ENCODE data around the gene PKMYT1. TPM values are rescaled to one million over a fixed set of nuclear protein-coding genes. Genes with fewer than 3 reads are reported as not detected.
A peak's percentile ranks its signal among the peaks of the same experiment; 100 is the strongest.
"Not testable (repeated sequence)": the region's sequence is repeated elsewhere in the genome, so short reads cannot be mapped to it uniquely, and the experiment has no call there.

The PKMYT1 gene
- total RNA-seq, 2 donors from 2014 or later: 0.97 to 2.9 TPM

DNA sequence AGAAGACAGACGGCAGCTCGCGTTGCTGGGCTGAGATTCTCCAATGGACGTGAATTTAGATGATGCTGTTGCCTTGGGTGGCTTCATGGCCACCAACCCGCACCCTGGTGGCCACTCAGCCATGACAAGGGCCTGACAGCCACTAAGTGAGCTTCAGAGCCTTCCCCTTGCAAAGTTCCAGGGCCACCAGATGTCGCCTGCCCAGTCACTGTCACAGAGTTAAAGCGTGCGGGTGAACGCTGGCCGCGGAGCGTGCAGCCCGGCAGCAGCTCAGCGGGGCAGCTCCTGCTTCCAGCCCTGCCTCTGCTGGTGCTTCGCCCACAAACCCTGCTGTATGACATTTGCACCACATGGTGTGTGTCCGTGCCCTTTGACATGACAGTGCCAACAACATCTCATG lies 29.5 kb downstream of the PKMYT1 start:
- DNase-seq (no peak), ATAC-seq (no peak)
- intact Hi-C loops (cut with DNase I): no loop called here

DNA sequence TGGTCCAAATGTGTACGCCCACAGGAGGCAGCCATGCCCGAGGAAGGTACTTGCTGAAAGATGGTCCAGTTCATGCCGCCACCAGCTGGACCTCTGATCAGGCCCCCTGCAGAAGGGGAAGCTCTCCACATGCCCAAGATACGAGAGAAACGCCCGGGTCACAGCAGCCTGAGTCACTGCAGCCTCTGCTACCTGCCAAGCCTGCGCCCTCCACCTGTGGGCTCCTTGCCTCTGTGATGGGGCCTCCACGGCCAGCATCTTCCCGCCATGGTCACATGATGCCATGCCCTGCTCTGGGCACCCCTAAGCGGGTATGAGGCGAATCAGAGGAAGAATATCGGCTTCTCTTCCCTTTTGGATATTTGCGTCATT lies 29.9 kb downstream of the PKMYT1 start:
- DNase-seq: no peak
- intact Hi-C loops (cut with DNase I): no loop called here

DNA sequence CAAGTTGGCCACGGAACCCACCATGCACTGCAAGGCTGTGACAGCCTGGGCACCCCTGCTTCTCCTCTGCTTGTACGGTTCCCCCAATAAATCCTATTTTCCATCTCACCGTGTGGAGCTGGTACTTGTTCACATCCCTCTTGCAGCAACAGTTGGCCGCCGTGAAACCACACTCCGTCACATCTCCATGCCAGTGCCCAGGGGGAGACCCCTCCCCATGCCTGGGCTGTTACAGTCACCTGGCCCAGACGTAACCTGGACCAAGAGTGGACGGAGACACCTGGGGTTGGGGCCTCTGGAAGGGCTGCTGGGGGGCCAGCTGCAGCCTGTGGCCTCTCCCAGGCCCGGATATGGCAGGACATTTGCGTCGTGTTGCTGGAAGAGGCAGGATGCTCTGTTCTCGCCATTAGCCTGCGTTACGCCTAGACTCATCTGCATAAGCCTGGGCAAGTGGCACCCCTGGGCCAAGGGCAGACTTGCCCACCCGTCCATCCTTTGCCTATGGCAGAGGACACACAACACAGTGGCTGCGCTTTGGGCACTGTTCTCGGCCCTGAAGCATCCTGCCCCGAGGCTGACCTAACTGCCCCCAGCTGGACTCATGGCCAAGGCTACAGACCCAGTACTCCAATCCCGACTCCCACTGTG lies 30.4 kb downstream of the PKMYT1 start:
- DNase-seq: no peak
- ATAC-seq: no peak
- intact Hi-C loops (cut with DNase I): no loop called here

More for the DNA sequence above, 29.9 kb downstream of the PKMYT1 start:
- ATAC-seq: no peak

DNA sequence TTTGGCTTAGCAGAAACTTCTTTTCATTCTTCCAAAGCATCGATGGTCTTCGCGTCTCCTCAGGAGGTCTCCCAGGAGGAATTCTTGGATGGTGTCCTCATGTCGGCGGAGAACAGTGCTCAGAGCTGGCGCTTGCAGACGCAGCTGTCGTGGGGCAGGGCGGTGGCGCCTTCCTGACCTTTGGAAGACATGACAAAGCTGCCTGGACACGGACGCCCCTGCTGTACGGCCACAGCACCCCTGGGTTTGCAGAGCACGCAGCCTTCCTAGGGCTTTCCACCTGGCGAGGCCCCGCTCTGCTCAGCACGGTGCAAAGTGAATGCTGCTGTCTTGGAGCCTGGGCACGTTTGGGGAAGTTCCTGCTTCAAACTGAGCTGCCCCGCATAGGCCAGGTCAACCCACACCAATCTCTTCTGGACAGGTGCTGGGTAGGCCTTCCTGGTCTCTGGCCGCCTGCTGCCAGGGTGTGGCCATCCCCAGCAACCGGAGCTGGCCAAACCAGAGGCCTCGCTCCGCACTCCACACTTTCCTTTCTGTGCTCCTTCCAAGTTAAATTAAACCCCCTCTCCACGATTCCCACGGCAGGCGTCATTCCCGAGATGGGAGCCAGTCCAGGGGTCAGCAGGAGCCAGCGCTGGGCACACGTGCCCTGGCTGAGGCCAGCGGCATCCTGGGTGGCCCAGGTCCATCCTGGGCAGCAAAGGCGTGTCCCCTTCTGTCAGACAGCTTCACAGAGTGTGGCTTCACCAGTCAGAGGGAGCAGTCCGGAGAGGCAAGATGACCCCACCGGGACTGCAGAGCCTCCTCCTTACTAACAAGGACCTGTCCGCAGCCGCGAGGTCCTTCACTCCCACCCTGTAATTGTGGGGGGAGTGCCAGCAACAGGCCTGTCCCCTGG lies 31.2 kb downstream of the PKMYT1 start:
- ATAC-seq (no peak), DNase-seq (no peak)
- intact Hi-C loops (cut with DNase I): no loop called here

DNA sequence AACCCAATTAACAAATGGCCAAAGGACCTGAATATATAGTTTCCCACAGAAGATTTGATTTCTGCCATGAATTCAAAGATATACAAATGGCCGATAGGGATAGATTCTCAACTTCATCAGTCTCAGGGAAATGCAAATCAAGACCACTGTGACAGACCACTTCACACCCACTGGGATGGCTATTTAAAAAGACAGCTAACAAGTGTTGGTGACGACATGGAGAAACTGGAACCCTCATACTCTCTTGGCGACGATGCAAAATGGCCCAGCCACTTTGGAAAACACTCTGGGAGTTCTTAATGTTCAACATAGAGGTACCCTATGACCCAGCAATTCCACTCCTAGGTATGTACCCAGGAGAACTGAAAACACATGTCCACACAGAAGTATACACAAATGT lies 33.6 kb downstream of the PKMYT1 start:
- DNase-seq (no peak), ATAC-seq (no peak)
- intact Hi-C loops (cut with DNase I): no loop called here

DNA sequence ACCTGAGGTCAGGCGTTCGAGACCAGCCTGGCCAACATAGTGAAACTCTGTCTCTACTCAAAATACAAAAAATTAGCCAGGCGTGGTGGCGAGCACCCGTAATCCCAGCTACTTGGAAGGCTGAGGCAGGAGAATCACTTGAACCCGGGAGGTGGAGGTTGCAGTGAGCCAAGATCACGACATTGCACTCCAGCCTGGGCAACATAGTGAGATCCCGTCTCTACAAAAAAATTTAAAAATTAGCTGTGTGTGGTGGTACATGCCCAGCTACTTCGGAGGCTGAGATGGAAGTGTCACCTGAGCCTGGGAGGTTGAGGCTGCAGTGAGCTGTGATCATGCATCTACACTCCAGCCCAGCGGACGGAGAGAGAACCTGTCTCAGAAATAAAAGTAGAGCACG lies 36.5 kb downstream of the PKMYT1 start:
- intact Hi-C loops (cut with DNase I); ATAC-seq; DNase-seq: not testable (repeated sequence)

DNA sequence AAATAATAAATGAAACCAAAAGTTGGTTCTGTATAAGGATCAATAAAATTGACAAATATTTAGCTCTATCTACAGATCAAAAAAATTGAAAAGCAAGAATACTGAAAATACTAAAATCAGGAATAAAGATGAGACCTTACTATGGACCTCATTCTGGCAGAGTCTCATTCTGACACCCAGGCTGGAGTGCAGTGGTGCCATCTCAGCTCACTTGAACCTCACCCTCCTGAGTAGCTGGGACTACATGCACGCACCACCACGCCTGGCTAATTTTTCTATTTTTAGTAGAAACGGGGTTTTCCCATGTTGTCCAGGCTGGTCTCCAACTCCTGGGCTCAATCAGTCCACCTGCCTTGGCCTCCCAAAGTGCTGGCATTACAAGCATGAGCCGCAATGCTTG lies 38.2 kb downstream of the PKMYT1 start:
- ATAC-seq (no peak), DNase-seq (no peak)
- intact Hi-C loops (cut with DNase I): no loop called here

DNA sequence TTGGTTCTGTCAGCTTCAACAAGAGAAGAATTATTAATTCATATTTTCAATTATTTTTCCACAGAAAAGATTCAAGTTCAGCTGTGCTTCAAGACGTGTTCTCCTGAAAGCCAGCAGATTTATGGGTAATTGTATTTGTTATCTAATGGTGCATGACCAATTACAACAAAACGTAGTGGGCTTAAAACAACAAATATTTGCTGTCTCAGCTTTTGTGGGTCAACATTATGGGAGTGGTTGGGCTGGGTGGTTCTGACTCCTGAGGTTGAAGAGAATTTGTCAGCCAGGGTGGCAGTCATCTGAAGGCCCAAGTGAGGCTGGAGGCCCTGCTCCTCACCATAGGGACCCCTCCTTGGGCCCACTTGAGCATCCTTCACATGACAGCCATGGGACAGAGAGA lies 40.3 kb downstream of the PKMYT1 start:
- ATAC-seq (no peak), DNase-seq (no peak)
- intact Hi-C loops (cut with DNase I): no loop called here

DNA sequence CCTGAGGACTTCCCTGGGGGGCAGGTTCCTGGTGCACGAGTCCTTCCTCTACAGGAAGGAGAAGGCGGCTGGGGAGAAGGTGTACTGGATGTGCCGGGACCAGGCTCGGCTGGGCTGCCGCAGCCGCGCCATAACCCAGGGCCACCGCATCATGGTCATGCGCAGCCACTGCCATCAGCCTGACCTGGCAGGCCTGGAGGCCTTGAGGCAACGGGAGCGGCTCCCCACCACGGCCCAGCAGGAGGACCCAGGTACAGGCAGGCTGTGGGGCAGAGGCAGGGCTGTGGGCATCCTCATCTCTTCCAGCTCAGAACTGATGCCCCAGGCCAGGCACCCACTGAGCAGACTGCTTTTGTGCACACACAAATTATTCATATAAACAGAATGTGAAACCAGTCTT lies 42.0 kb downstream of the PKMYT1 start:
- intact Hi-C loops (cut with DNase I): no loop called here
- no peak for DNase-seq
- ATAC-seq: no peak

DNA sequence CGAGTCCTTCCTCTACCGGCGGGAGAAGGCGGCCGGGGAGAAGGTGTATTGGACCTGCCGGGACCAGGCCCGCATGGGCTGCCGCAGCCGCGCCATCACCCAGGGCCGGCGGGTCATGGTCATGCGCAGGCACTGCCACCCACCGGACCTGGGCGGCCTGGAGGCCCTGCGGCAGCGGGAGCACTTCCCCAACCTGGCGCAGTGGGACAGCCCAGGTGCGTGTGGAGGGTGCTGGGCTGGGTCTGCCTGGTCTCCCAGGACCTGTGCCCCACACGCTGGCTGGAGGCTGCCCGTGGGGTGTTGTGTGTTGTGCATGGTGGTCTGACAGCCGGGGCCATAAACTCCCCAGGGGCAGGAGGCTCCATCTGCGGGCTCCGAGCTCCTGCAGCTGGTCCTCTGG lies 43.1 kb downstream of the PKMYT1 start:
- no peak for ATAC-seq
- DNase-seq: no peak
- intact Hi-C loops (cut with DNase I): no loop called here

DNA sequence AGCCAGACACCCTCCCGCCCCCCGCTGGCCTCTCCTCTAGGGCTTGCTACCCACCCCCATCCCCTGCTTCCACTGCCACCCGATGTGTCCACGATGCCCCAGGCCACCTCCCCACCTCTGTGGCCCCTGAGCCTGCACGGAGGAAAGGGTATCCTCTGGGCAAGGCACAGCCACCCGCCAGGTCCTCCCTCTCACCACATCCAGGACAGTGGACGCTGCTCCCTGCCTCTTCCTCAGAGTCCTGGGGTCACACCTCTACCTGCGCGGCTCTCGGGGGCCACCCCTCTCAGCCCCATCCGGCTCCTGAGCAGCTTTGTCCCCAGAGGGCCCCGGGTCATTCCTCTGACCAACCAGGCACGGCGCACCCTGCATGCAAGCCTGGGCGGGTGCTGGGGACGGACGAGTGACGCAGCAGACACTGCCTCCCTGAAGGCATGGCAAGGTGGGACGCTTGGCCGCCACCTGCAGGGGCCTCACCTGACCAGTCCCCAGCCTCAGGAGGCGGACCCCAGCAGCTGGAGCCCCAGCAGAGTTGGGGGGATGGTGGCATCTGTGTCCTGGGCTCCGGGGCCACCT lies 43.7 kb downstream of the PKMYT1 start:
- intact Hi-C loops (cut with DNase I): no loop called here
- ATAC-seq: peak in 1 of 2 donors; percentile 8
- DNase-seq: no peak

DNA sequence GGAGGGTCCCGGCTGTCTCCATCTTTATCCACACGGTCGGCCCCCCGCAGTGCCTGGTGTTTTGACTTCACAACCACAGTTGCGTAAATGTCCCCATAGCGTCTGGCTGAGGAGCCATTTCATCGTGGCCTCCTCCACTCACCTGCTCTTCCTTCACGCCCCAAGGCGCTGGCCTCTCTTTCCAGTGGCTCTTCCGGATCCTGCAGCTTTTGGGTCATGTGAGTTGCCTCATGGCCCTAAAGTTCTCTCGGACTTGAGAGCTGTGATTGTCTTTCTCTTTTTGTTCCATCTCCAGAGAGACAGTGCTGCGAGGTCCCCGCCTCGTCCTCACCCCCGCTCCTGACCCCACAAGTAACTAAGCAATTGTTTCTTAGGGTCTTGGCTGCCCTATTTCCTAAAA lies 45.8 kb downstream of the PKMYT1 start:
- intact Hi-C loops (cut with DNase I): no loop called here
- ATAC-seq: no peak
- no peak for DNase-seq

DNA sequence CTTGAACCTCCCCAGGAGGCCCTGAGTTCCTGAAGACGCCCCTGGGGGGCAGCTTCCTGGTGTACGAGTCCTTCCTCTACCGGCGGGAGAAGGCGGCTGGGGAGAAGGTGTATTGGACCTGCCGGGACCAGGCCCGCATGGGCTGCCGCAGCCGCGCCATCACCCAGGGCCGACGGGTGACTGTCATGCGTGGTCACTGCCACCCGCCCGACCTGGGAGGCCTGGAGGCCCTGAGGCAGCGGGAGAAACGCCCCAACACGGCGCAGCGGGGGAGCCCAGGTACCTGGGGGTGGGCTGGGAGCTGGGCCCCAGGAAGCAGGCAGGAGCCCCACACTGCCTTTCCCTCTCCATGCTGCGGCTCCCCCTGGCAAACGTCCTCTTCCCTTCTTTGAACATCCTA lies 46.5 kb downstream of the PKMYT1 start:
- intact Hi-C loops (cut with DNase I): no loop called here
- DNase-seq (no peak), ATAC-seq (no peak)

DNA sequence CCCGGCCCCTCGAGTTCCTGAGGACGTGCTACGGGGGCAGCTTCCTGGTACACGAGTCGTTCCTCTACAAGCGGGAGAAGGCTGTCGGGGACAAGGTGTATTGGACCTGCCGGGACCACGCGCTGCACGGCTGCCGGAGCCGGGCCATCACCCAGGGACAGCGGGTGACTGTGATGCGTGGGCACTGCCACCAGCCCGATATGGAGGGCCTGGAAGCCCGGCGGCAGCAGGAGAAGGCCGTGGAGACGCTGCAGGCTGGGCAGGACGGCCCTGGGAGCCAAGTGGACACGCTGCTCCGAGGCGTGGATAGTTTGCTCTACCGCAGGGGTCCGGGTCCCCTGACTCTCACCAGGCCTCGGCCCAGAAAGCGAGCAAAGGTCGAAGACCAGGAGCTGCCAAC lies 47.1 kb downstream of the PKMYT1 start:
- no peak for DNase-seq
- no peak for ATAC-seq
- intact Hi-C loops (cut with DNase I): no loop called here

DNA sequence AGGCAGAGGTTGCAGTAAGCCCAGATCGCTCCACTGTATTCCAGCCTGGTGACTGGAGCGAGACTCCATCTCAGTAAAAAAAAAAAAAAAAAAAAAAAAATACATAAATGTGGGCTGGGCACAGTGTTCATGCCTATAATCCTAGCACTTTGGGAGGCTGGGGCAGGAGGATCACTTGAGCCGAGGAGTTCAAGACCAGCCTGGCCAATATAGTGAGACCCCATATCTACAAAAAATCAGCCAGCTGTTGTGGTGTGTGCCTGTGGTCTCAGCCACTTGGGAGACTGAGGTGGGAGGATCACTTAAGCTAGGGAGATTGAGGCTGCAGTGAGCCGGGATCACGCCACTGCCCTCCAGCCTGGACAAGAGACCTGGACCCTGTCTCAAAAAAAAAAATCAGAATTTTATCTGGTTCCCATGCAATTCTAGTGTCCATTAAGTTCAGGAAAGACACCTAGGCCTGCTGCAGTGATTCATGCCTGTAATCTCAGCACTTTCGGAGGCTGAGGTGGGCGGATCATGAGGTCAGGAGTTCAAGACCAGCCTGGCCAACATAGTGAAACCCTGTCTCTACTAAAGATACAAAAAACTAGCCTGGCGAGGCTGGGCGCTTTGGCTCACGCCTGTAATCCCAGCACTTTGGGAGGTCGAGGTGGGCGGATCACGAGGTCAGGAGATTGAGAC lies 48.9 kb downstream of the PKMYT1 start:
- DNase-seq; intact Hi-C loops (cut with DNase I); ATAC-seq: not testable (repeated sequence)

DNA sequence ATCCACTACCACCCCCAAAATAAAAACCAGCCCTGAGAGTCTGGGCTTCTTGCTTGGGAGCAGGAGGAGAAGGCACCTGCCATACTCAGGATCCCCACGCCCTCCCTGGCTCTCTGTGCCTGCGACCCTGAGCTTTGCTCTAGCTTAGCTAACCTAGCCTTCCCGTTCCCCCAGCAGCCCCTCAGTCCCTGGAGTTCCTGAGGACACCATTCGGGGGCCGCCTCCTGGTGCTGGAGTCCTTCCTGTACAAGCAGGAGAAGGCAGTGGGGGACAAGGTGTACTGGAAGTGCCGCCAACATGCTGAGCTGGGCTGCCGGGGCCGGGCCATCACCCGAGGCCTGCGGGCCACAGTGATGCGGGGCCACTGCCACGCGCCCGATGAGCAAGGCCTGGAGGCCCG lies 50.0 kb downstream of the PKMYT1 start:
- no peak for ATAC-seq
- no peak for DNase-seq
- intact Hi-C loops (cut with DNase I): no loop called here

DNA sequence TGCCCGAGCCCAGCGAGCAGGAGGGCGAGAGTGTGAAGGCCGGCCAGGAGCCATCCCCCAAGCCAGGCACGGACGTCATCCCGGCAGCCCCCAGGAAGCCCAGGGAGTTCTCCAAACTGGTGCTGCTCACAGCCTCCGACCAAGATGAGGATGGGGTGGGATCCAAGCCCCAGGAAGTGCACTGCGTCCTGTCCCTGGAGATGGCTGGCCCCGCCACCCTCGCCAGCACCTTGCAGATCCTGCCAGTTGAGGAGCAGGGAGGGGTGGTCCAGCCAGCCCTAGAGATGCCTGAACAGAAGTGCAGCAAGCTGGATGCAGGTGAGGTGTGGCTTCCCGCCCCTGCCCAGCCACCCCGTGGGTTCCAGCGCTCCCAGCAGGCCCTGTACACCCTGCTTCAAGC lies 50.6 kb downstream of the PKMYT1 start:
- ATAC-seq (no peak), DNase-seq (no peak)
- intact Hi-C loops (cut with DNase I): loop anchor here in 1 of 2 donors (10.0 kb wide), 1 partner anchor 55 kb away; no protein-coding TSS in a partner anchor

DNA sequence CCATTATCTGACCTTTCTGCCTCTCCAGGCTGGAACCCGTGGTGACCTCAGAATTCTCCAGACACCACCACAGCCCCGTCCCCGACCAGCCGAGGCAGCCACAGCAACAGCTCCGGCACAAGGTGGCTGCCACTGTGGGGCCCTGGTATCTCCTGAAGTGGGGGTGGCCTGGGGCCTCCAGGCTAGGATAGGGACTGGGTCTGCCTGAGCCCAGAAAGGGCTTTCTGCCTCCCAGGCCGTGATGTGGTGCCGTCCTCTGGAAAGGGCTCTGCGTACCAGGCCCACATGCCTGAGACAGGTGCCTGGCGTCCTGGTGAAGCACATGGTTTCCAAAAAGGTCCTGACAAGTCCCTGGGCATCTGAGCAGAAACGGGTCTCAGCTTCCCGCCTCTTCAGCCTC lies 51.5 kb downstream of the PKMYT1 start:
- intact Hi-C loops (cut with DNase I): loop anchor here in 1 of 2 donors (10.0 kb wide), 1 partner anchor 54 kb away; no protein-coding TSS in a partner anchor
- ATAC-seq: no peak
- no peak for DNase-seq

DNA sequence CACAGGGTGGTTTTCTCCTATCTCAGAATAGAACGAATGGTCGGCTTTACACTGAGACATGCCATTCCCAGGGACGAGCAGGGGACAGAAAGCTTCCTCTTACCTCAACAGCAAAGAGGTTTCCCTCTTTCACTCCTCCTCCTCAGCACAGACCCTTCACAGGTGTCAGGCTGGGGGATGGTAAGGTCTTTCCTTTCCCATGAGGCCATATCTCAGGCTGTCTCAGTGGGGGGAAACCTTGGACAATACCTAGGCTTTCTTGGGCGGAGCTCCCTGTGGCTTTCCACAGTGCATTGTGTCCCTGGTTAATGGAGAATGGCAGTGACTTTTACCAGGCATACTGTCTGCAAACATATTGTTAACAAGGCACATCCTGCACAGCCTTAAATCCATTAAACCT lies 52.1 kb downstream of the PKMYT1 start:
- not testable (repeated sequence) for ATAC-seq, DNase-seq
- intact Hi-C loops (cut with DNase I): loop anchor here in 1 of 2 donors (10.0 kb wide), 1 partner anchor 53 kb away; no protein-coding TSS in a partner anchor
